Activated naive CD8-positive, alpha-beta T cell treated with anti-CD3 and anti-CD28 coated beads, Interleukin-2, amount 50 U/mL, for 16 hours (primary cell): Measurements from ENCODE around the gene GALNT1.

Experiments used
- DNase-seq: peaks from one replicate; pipeline ENCODE4 v3.0.0-alpha.2; 2020; ENCODE audit warnings: low read depth, low spot score

The GALNT1 gene

DNA sequence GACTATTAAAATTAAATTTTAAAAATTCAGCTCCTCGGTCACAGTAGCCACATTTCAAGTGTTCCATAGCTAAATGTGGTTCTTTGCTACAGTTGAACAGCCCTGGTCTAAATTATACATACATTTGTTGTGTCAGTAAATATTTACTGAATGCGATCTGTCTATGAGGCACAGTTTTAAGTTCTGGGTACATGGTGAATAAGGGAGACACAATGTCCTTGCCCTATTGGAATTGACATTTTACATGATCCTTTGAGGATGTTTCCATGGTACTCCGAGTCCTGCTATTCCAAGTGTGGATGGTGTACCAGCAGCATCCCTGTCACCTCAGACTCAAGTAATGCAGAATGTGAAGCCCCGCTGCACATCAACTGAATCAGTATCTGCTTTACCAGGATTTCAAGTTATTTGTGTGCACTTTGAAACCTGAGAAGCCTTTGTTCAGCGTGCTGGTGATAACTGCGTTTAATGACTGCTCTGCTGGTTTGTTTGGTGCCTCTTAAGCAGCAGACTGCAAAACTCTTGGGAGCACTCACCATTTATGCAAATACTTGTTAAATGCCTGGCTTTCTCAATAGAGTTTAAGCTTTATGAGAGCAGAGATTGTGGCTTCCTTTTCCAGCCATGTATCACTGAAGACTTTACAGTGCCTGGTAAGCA is 1.5 kb downstream of the GALNT1 start:
- no peak for DNase-seq

DNA sequence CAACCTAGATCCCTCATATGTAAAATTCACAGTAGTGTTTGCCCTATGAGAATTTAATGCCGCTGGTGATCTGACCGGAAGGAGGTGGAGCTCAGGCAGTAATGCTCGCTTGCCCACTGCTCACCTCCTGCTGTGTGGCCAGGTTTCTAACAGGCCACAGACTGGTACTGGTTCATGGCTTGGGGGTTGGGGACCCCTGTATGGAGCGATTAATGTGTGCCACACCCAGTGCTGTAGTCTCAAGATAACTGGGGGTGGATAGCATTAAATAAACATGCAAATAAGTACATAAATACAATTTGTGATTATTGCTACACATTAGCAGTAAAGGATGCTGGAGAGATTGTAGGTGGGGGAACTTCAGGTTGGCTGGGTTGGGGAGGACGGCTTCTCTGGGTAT is 3.2 kb downstream of the GALNT1 start:
- DNase-seq, result no peak

DNA sequence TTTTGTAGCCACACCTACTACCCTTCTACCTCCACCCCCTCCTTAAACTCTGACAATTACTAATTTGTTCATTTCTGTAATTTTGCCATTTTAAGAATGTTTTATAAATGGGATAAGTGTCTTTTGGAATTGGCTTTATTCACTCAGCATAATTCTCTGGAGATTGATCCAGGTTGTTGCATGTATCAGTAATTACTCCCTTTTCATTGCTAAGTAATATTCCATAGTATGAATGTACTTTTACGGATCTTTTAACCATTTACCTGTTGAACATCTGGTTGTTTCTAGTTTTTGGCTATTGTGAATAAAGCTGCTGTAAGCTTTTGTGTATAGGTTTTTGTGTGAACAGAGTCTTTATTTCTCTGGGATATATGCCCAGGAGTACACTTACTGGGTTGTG is 4.1 kb downstream of the GALNT1 start:
- DNase-seq, result no peak

DNA sequence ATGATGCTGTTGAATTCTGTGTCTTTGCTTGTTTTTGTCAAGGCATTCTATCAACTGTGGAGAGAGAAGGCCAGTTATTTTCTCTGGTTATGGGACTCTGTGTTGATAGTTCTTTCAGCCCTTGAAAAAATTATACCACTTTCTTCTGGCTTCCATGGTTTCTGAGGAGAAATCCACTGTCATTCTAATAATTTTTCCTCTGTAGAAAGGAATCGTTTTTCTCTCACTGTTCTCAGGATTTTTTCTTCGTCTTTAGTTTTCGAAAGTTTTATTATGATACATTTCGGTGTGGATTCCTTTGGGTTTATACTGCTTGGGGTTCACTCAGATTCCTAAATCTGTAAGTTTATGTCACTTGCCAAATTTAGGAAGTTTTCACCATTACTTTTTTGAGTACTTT is 6.6 kb downstream of the GALNT1 start:
- no peak for DNase-seq

DNA sequence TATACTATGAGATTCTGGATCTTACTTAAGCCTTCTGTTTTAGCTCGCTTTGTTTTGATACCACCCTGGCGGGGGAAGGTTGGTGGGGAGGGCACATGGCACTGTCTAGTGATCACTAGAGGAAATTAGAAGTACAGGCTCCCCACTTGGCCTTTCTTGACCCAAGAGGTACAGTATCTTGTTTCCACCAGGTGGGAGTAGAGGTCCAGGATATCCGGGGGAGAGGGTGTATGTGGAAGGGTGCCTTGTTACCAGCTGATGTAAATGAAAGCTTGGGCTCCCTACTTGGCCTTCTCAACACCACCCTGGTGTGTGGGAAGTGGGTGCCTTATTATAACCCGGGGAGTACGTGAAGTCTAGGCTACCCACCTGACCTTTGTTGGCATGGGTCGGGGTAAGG is 7.5 kb downstream of the GALNT1 start:
- DNase-seq, result no peak

DNA sequence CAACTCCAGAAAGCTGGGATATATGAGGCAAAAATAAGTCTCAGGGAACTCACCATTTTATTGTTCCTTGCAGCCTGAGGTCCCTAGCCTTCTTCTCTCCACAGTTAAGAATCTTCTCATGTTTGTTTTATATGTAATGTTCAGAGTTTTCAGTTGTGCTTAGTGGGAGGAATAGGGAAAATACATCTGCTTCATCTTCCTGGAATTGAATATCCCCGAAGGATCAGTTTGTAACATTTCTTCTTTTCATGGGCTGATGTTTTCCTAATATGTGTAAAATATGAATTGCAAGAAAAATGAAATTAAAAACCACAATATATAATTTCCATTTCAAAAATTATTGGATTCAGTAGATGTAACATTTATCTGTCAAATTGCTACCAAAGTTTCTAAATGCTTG is 8.0 kb downstream of the GALNT1 start:
- no peak for DNase-seq

DNA sequence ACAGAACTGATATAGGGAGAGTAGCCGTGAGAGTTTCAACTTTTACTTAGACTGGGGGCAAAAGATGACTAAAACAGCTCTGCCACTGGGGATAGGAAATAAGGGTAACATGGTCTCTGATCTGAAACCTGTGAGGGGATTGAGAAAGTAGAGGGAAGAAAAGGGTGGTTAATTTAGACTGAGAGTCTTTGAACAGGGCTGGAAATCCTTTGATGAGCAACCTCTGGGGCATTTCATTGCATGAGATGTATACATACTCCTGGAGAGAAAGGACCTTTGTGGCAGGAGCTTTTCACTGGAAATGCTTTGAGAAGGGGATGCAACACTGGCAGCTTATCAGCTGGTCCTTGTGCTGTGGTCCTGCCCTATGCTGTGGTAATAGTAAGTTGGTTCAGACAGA is 9.4 kb downstream of the GALNT1 start:
- no peak for DNase-seq

DNA sequence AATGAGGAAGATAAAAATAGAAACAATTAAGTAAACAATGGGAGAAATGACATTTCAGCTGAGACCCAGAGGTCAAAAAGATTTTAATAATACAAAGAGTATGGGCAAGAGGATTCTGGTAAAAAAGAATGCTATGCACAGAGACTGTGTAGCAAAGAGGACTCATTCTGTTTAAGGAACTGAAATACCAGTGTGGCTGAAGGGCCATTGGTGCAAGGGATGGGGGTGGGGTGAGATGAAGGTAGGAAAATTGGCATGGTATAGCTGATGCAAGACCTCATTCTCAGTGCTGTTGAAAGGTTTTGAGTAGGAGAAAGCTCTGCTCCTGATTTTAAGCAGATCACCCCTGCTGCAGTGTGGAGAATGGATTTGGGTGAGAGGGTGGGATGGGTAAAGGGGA is 10.8 kb downstream of the GALNT1 start:
- no peak for DNase-seq

DNA sequence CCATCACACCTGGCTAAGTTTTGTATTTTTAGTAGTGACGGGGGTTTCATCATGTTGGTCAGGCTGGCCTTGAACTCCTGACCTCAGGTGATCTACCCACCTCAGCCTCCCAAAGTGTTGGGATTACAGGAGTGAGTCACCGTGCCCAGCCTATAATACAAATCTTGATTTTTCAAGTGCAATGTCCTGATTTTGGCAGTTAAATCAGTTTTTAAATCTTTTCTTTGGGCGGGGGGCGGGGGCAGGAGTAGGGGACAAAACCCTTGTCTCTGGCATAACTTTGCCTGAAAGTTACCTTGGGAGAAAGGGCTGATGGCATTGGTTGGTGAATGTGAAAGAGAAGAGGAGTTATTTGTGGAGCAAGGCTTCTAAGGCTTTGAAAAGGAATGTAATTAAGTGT is 12.3 kb downstream of the GALNT1 start:
- no peak for DNase-seq

DNA sequence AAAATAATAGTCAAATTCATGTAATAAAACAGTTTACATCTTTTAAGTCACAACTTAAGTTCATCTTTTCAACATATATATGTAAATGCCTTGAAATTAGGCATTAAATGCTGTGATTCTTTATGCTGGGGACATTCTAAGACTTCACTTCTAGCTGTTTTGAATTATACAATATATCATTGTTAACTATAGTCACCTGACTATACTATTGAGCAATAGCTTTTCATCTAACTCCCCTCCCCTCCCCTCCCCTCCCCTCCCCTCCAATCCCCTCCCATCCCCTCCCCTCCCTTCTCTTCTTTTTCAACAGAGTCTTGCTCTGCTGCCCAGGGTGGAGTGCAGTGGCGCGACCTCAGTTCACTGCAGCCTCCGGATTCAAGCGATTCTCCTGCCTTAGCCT is 16.2 kb downstream of the GALNT1 start:
- no peak for DNase-seq

DNA sequence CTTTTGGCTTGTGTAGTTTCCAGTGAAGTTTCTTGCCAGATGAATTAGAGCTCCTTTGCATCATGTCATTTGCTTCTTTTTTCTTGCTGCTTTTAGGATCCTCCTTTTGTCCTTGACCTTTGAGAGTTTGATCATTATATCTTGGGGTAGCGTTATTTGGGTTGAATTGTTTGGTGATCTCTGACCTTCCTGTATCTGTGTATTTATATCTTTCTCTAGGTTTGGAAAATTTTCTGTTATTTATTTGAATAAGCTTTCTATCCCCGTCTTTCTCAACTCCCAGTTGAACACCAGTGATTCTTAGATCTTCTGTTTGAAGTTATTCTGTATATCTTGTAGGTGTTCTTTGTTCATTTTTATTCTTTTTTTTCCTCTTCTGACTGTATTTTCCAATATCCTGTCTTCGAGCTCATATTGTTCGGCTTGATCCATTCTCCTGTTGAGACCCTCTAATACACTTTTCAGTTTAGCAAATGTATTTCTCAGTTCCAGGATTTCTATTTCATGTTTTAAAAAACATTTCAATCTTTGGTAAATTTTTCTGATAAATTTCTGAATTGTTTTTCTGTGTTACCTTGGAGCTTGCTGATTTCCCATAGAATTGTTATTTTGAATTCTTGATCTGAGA is 20.8 kb downstream of the GALNT1 start:
- DNase-seq, result no peak

DNA sequence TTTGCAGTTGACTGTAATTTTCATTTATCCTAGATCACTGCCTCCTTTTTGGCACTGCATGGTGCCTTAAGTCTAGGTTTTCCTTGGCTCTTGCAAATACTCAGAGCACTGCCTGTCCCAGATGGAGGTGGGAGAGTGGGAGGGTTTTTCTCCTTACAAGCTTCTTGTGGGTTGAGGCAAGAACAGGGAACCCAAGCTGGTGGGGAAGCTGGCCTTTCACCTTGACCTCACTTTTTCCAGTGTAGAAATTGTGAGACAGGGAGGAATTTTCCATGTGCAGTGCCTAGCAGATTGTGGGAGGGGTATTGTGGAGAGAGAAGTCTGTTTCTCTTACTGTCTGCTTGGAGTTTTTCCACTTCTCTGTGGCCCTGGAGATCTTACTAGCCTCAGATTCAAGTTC is 21.5 kb downstream of the GALNT1 start:
- DNase-seq, result no peak

DNA sequence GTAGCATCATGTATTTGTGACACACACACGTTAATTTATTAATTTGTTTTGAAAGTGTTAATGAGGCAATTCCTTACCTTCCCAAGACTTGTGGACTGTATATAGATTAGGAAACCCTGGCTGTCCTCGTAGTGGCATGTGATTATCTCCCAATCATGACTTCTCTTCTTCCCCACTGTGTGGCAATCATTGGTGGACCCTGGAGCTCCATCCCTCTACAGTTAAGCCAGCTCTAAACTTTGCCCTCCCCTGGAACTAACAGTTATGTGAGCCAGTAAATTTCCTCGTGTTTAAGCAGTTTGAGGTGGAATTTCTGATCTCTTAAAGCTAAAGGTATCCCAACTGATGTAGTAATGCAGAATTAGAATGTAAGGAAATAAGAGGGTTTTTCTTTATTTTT is 22.0 kb downstream of the GALNT1 start:
- DNase-seq, result no peak

DNA sequence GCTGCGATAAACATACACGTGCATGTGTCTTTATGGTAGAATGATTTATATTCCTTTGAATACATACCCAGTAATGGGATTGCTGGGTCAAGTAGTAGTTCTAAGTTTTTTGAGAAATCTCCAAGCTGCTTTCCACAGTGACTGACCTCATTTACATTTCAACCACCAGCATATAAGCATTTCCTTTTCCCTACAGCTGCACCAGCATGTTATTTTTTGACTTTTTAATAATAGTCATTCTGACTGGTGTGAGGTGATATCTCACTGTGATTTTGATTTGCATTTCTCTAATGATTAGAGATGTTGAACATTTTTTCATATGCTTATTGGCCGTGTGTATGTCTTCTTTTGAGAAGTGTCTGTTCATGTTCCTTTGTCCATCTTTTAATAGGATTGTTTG is 22.8 kb downstream of the GALNT1 start:
- no peak for DNase-seq

DNA sequence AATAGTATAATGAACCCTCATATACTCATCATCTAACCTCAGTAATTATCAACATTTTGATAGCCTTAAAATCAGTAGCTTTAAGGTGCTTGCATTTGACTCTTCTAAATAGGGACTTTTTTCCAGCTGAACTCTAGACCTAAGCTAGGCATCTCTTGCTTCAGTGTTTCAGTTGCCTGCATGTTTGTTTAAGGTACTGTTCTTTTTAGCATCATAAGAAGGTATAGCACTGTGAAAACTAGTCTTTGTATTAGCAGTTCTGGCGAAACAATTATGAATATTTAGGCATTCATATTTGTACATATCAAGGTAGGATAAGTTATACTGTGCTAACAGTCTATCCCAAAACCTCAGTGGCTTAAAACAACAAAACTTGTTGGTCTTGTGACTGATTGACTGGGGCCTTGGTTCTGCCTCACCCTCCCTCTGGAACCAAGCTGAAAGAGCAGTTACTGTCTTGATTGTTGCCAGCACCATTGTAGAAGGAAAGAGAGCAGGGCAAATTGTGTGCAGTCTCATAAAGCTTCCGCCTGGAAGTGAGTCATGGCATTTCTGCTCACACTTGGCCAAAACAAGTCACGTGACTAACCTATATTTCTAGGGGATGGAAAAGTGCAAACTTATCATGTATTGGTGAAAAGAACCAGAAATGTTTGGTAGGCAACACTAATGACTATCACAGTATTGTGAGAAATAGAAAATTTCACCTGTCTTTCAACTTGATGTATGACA is 24.3 kb downstream of the GALNT1 start:
- DNase-seq, result no peak

DNA sequence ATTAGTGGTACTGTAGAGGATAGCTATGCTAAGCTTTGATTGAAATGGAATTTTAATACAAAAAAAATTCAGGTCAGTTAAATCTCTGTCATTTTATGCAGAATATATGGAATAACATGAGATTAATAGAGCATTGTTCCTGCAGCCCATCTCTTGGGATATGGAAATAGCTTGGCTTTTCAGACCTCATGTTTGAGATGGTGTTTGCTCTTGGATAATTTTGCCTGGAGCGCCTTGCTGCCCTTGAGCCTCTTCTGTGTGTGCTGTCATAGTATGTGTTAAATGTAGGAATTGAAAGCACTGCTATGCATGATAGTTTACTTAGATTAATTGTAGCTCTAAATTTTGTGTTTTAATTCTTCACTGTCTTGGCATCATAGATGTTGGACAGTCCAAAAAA is 27.7 kb downstream of the GALNT1 start:
- no peak for DNase-seq

DNA sequence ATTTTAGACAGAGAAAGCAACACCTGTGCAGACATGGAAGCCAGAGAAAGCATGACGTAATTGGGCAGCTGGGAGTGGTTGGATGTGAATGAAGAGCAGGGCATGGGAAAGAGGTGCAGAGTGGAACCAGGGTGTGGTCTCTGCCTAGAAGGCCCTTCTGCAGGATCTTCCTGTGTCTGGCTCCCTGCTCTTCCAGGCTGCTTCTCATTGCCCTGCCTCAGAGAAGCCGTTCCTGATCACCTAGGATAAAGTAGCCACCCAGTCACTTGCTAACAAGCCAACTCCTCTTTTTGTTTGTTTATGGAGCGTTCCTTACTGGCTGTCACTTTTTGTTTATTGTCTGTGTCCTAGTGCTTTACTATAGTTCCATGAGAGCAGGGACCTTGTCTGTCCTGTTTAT is 28.5 kb downstream of the GALNT1 start:
- no peak for DNase-seq

DNA sequence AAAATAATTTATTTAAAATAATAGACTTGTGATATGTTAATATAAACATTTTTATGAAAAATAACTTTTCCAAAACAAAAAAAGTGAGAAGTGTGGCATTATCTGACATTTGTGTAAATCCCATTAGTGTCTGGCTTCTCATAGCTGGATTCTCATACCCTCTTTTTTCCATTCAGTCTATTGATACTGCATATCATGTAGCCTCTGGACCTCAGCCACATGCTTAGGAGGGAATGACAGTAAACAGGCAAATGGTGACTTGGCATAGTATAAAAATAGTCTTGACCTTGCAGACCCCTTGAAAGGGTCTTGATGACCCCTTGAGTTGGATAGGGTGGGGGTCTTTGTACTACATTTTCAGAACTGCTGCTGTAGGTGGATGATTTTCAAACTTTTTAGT is 29.2 kb downstream of the GALNT1 start:
- DNase-seq, result no peak

DNA sequence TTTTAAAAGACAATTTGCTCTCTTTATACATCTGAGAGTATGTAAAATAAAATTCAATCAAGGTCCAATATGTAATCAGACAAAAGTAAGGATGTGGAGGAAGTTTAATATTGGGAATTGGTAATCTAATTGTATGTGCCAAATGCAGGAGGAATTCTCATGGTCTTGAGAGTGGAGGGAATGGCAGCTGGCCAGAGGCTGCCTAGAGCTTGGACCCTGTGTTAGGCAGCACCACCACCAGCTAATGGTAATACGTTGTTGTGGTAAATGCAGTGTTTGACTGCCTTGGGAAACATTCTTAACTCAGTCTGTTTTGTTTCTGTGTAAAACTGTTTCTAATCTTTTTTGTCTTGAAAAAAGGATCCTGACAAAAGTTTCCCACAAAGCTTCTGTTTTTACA is 30.0 kb downstream of the GALNT1 start:
- DNase-seq, result no peak

DNA sequence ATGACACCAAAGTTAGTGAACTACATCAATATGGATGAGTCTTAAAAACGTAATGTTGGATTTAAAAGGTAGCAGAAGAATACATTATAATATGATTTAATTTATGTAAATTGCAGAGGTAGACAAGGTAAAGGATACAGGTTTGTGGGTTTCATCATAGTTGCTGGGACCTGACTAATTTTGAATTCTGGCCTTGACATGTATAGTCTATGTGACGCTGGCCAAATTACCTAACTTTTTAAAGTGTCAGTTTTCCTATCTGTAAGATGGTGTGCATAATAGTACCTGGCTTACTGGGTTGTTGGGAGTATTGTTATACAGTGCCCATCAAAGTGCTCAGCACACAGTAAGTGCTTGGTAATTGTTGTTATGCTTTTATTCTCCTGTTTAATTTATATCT is 34.5 kb downstream of the GALNT1 start:
- no peak for DNase-seq

DNA sequence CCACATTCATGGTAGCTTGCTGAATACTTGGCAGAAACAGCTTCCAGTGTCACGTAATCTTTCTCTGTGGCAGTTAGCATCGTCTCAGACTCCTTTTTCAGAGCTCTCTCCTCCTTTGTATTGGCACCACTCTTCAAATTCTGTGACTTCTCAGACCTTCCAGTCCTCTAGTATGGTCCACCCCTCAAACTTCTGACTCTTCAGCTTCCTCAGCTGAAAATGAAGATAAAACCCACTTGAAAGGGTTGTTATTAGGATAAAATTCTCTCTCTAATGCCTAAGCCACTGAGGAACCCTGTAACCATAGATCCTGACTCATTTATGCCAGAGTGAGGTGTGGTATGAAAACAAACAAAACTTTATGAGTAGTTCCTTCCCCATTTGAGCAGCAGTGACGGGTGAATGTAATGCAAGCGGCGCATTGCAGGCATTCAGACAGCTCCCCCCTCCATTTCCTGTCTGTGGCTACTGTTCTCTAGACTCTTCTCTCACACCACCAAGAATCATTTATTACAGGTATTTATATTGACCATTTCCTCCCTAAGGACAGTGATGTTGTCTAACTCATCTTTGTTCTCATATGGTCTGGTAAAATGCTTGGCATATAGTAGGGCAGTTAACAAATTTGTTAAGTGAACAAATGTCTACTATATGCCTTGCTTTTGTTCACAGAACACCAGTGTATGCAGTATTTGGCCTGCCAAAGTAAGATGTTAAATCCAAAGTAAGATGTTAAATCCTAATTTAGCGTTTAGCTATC is 35.3 kb downstream of the GALNT1 start:
- peak; percentile 30 for DNase-seq

DNA sequence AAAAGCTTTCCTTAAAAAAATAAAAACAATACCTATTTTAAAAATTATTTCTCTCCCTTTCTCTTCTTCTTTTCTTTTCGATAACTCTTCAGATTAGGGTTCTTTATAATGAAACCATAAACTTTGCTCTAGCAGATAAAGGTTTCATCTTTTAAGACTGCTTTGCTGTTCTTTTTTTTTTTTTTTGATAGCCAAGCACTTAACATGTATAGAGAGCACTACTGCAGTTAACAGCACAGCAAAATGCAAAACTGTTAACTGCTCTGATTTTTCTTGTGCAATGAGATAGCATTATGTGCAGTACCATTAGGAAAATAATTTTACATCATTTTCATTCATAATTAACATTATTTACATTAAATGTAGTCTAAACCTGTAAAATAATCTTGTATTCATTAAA is 36.3 kb downstream of the GALNT1 start:
- no peak for DNase-seq

DNA sequence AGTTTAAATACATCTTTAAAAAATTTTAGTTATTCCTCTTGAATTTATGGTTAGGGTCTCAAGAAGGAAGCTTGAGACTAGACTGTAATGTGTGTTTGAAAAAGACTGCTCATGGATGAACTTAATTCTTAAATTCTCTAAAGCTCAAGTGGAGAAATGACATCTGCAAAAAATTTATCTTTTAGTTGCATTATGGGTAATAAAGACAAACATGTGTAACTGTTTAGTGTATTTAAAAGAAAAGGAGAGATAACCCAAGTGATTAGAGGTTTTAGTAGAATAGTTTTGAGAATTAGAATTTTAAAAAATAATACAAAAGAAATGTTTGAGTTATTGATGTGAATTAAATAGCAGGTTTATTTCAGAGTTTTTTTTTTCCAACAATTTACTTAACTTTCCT is 36.7 kb downstream of the GALNT1 start:
- no peak for DNase-seq
